ENCODE data around the gene DBNDD1. TPM values are rescaled to one million over a fixed set of nuclear protein-coding genes. Genes with fewer than 3 reads are reported as not detected.
"Not testable (repeated sequence)": the region's sequence is repeated elsewhere in the genome, so short reads cannot be mapped to it uniquely, and the experiment has no call there.

The DBNDD1 gene
- total RNA-seq, 1 donor from 2014 or later: 10.4 TPM

DNA sequence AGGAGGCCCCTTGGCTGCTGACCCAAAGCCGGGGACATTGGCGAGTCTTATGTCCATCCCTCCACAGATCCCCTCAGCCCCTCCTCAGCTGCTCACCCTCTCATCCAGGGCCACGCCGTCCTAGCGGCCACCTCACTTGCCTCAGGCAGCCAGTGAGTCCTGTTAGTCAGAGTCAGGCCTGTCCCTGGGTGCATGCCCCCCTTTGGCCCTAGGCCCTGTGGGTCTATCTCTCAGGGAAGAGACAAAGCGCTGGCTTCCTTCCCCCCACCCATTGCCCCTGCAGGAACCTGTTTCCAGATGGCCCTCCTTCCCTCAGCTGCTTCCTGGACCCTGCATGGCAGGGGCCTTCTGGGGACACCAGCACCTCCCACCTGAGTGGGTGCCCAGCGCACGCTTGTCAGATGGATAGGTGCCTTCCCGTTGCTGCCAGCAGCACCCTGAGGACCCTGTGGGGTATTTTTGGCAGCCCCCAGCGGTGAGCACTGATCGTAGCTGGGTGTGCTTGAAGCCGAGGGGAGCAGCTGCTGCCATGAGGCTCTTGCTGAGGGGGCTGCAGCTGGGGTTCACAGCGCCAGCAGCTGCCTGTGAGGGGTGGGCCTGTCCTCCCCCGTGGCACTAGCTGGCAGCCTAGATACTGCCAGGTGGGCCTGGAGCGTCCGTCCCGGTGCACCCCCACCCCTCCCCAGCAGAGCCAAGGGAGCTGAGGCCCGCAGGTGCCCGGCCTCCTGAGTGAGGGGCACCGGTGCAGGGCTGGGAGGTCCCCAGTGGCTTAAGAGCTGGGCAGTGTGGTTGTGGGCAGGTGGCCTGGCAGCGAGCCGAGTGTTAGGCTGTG is 8.4 kb downstream of the DBNDD1 start:
- no peak for DNase-seq

DNA sequence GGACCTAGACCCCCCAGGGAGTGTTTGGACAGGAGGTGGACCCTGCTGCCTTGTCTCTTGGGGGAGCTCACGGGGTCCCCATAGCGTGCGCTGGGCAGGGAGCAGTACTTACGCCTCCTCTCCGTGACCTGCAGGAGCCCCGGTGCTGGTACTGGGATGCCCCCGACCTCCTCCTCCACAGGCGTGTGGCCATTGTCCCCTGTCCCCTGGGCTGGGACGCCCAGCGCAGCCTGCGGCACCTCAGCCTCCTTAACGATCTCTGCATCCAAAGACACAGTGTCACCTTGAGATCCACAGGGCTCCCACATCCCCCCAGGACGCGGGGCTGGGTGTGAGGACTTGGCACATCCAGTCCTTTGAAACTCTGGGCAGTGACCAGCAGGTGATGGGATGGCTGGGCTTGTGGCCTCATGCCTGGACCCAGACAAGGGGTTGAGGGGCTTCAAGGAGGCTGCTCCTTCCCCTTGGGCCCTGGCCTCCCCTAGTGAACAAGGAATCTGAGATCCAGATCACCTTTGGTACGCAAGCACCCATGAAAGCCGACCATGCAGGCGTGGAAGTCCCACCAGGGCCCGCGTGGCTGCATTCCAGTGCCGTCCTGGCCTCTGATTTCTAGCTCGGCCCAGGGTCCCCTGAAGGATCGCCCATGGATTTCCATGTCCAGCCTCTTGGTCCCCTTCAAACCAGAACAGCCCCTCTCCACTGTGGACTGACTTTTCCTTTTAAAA is 9.9 kb downstream of the DBNDD1 start:
- no peak for DNase-seq

DNA sequence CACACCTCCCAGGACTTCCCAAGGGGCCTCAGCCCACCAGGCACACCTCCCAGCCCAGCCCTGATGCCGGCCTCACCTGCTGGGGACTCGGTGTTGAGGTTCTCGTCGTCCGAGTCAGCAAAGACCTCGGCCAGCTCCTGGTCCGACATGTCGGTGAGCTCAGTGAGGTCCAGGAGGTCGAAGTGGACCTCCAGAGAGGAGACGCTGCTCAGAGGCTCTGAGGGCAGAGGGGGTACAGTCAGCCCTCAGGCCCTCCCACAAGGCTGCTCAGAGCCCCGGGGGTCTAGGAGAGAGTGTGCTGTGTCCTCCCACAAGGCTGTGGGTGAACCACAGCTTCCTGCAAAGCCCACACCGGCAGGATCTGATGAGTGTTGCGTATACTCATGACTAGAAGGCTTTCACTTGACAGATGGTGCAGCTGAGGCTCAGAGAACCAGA is 10.5 kb downstream of the DBNDD1 start:
- DNase-seq: no peak

- not testable (repeated sequence) for DNase-seq
Measured at GRCh38 chr16:90007635-90008234, 11.5 kb downstream of the DBNDD1 start.

DNA sequence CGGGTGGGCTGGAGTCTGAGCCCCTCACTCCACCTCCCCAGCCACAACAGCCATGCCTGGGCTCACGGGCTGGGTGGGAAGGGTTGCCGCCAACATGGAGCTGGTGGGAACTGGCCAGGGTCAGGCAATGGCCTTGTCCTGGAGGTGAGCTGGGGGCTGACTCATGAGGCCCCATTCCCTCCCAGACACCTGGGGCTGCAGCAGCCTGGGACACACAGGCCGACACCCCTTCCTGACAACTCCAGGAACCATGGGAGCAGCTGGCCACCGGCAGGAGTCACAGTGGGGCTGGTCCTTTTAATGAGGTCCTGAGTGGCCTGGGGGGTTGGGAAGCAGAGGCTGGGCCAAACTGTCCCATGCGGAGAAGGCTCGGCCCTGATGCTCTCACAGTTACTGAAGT is 12.2 kb downstream of the DBNDD1 start:
- DNase-seq: no peak

DNA sequence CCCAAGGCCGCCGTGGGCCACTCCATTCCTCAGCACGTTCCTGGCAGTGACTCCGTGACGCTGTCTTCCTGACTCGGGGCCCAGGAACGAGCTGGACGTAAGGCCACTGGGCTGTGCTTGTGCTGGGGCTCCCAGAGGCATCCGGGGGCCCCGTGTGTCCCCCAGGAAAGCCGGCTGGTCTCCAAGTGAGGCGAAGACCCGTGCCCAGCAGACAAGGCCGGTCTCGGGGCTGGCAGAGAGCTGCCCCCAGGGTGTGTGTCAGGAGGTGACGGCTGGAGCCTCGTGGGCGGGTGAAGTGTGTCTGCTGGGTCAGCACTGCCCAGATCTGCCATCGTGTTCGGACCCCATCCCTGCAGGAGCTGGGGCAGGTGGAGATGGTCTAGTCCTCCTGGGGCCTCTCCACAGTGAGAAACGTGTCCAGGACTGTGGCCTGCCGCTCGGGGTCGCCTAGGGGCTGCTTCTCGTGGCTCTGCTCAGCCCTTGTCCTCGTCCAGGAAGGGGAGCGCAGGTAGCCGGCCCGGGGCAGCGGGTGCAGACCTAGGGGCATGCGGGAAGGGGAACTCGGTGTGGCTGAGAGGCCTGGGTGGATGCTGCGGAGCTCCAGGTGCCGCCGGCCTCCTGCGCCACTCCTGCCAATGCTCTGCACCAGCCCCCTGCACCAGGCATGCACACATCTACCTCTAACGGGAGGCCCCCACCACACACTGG is 13.1 kb downstream of the DBNDD1 start:
- no peak for DNase-seq

DNA sequence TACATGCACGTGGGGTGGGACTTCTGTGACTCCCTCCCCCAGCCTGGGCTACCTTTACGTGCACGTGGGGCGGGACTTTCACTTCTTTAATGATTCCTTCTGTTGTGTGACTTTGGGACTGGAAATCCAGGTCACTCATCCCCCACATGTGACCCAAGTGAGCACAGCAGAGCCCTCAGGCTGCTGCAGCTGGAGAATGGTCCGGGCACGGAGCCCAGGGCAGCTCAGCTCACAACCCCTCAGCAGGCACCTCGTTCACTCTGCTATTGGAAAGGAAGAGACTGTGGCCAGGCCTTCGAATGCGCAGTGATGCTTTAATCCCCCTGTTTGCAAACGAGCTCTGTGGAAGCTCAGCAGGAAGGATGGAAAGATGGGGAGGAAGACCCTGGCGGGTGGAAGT is 14.7 kb downstream of the DBNDD1 start:
- DNase-seq: no peak

DNA sequence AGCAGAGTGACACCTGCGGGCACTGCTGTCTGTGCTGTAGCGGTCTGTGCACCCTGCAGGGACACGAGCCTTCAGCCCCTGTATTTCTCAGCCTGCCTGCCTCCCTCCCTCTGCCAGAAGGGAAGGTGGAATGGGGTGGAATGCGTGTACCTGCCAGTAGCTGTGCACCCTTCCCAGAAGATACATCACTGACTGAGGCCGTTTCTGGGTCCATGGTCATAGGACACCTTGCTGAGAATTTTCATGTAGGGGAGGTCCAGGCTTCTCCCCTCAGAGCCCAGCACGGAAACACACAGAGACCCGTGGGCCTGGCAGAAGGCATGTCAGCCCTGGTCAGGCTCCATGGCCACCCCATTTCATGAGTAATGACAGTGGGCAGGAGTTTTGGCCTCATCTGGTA is 16.5 kb downstream of the DBNDD1 start:
- DNase-seq: no peak

DNA sequence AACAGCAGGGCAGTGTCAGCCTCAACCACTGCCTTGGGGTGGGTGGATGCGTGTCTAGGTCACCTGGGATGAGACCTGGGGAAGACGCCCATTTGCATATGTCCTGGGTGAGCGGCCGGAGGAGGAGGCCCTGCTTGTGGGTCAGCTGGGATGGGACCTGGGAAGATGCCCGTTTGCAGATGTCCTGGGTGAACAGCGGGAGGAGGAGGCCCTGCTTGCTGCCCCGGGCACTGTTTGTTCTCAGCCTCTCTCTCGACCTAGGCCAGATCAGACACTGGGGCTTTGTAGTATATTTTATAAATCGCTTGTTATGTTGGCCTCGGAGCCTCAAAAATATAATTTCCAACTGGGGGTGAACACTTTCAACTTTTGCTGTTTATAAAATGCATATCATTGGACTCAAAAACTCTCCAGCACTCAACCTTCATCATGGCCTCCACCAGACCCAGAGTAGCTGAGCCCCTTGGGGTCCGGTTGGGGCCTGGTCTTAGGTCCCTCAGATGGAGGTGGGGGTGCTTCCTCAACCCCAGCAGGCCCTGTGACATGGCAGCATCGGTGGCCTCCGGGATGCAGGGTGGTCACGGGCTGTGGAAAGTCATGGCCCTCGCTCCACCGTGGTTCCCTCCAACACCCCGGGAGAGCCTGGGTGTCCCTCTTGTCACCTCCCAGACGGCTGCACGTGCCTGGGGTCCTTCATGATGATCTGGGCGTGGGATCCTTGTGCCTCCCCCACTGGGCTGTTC is 17.3 kb downstream of the DBNDD1 start:
- DNase-seq: no peak

GRCh38 chr16:90000733-90001427 is 18.4 kb downstream of the DBNDD1 start:
- DNase-seq: no peak

GRCh38 chr16:89999831-90000574 is 19.3 kb downstream of the DBNDD1 start:
- no peak for DNase-seq

- no peak for DNase-seq
Measured at GRCh38 chr16:89996178-89996489, 23.1 kb downstream of the DBNDD1 start.

- peak; percentile 63 for DNase-seq
Measured at GRCh38 chr16:89995475-89996177, 23.6 kb downstream of the DBNDD1 start.

- peak; percentile 69 for DNase-seq
Measured at GRCh38 chr16:89994721-89995474, 24.4 kb downstream of the DBNDD1 start.

DNA sequence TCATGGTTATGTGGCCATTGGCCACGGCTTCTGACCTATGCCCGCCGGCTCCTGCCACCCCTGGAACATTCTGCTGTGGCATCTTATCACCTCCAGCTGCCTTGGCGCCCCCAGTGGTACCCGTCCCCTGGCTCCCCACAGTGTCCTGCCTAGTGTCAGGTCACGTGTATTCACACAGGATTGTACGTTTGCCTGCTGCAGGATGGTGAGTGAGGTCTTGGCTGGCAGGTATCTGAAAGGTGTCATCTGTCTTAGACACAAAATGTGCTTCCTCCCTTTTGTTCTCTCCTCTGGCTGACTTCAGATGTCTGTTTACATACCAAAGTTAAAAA is 24.9 kb downstream of the DBNDD1 start:
- DNase-seq: no peak

DNA sequence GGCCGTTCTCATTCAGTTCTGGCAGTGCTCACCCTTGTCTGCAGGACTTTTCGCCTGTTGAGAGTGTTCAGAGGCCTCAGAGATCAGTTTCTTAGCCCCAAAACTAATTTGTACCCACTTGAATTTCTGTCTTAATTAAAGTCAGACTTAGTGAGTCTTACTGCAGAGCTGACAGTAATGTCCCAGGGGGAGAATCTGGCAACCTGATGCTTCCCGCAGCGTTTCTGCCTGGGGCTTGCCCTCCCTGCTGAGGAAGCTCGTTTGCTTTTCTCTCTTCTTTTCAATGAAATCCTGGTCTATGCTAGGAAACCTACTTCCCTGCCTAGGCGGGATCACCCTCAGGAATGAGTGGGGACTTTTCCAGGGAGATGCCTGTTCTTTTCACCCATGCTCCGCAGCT is 25.3 kb downstream of the DBNDD1 start:
- no peak for DNase-seq

- no peak for DNase-seq
Measured at GRCh38 chr16:89993377-89993776, 25.9 kb downstream of the DBNDD1 start.

GRCh38 chr16:89990799-89991198 is 28.5 kb downstream of the DBNDD1 start:
- no peak for DNase-seq

DNA sequence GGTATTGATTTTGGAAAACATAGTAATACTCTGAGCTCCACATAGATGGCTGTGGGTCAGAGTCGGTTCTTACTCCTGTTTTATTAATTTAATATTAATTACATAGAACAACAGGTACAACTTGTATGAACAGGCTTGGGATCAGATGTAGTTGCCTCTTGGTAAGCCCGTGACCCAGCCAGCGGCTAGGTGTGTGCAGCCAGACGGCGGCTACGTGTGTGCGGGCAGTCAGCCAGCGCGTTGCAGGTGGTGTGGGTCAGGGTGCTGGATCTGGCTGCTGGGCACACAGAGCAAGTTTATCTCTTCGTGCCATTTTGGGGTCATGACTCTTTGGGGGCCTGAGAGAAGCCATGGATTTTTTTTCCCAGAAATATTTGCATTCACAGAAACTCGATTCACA is 30.3 kb downstream of the DBNDD1 start:
- DNase-seq: no peak

DNA sequence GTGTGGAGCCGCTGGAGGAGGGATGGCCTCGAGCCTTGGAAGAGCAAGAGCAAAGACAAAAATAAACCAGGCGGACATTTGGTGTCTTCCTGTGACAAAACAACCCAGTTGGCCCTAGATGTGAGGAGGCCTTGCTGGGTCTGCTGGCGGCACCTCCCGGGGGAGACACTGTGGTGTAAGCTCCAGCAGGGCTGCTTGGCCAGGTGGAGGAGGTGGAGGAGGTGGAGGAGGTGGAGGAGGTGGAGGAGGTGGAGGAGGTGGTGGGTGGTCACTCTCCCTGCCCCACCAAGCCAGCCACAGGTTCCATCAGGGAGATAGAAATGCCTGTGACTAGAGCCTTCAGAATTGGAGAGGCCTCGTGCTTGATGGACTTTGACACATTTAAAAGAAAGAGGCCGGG is 32.1 kb downstream of the DBNDD1 start:
- DNase-seq: no peak
